ENCODE results near the gene CCDC68. TPM values are rescaled to one million over a fixed set of nuclear protein-coding genes. Genes with fewer than 3 reads are reported as not detected.

Gene CCDC68
- total RNA-seq, 3 donors from 2014 or later, result not detected

DNA sequence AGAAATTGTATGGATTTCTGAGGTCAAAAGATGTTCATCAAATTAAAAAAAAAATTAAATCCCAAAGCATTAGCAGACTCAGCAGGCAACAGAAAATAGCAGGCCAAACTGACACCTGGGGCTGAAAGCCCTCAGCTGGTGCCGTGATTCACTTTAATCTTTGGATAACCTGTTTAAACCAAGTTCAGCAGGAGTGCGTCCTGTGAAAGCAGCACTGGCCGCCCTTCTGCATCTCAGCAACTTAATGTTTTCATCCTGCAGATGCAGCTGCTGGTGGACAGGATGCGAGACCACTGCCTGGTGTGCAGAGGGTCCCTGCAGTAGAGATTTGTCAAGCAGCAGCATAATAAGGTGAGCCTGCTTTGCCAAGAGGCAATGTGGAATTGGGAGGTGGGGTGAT is 41.2 kb downstream of the CCDC68 start:
- Mint-ChIP-seq H3K4me1 (ENCODE audit: low read depth) (no peaks in the 10 kb centered on the region), H3K27me3 (ENCODE audit: low read depth) (peaks cover 3% of the 10 kb centered on the region), H3K9me3 (no peaks in the 10 kb centered on the region), H3K4me3 (no peak overlapping the region), H3K36me3 (ENCODE audit: insufficient read depth) (no peaks in the 10 kb centered on the region)
- DNase-seq (no peak), ATAC-seq (no peak)

DNA sequence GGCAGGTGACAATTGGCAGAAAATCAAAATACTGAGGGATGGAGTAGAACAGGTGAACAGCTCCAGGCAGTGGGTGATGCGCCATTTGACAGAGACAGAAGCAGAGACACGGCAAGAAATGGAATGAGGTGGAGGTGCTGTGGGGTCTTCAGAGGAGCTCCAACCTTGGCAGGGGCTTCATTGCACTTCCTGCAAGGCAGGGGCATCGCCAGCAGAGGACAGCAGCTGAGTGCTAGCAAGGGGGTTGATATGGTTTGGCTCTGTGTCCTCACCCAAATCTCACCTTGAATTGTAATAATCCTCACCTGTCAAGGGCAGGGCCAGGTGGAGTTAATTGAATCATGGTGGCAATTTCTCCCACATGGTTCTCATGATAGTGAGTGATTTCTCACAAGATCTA is 42.8 kb downstream of the CCDC68 start:
- DNase-seq (no peak), ATAC-seq (no peak)
- Mint-ChIP-seq H3K36me3 (ENCODE audit: insufficient read depth) (no peaks in the 10 kb centered on the region), H3K27me3 (ENCODE audit: low read depth) (peaks cover 1% of the 10 kb centered on the region), H3K9me3 (no peaks in the 10 kb centered on the region), H3K4me3 (no peak overlapping the region), H3K4me1 (ENCODE audit: low read depth) (no peaks in the 10 kb centered on the region)

DNA sequence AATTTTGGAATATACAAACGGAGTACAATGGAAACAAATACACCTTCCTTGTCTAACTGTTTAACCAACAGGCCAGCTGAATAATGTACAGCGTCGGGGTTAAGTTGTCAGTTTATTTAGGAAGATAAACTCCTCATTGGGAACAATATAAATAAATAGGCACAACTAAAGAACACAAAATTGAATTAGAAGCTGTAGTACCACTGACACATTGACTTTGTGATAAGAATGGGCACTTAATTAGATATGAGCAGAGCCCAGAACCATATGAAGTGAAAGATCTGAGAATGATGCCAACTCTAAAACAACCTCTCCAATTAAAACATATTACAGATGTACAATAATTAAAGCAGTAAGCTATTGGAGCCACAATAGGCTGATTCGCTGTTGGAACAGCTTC is 44.4 kb downstream of the CCDC68 start:
- H3K9me3 Mint-ChIP-seq, result no peaks in the 10 kb centered on the region
- ATAC-seq, result no peak
- no peaks in the 10 kb centered on the region for H3K27me3 Mint-ChIP-seq (ENCODE audit: low read depth)
- DNase-seq, result no peak
- H3K4me3 Mint-ChIP-seq, result no peak overlapping the region
- no peaks in the 10 kb centered on the region for H3K4me1 Mint-ChIP-seq (ENCODE audit: low read depth)
- no peaks in the 10 kb centered on the region for H3K36me3 Mint-ChIP-seq (ENCODE audit: insufficient read depth)

DNA sequence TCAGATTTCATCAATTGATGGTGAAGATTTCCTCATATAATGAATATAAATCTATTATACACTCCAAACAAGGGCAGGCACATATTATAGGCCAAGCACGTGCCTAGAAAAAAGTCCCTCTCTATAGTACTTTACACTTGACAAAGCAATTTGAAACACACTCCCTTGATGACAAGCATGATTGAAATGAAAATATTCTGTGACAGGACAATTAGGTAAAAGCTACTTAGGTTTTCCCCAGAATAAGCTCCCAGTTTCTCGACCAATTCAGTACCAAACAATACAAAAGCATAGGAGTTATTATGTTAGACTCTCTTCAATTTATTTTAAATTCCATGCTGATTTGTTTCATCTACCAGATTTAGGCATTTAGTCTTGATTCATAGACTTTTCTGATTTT is 47.7 kb downstream of the CCDC68 start:
- Mint-ChIP-seq H3K36me3 (ENCODE audit: insufficient read depth) (no peaks in the 10 kb centered on the region), H3K27me3 (ENCODE audit: low read depth) (peaks cover 4% of the 10 kb centered on the region), H3K4me3 (no peak overlapping the region), H3K4me1 (ENCODE audit: low read depth) (no peaks in the 10 kb centered on the region), H3K9me3 (no peaks in the 10 kb centered on the region)
- ATAC-seq (no peak), DNase-seq (no peak)

DNA sequence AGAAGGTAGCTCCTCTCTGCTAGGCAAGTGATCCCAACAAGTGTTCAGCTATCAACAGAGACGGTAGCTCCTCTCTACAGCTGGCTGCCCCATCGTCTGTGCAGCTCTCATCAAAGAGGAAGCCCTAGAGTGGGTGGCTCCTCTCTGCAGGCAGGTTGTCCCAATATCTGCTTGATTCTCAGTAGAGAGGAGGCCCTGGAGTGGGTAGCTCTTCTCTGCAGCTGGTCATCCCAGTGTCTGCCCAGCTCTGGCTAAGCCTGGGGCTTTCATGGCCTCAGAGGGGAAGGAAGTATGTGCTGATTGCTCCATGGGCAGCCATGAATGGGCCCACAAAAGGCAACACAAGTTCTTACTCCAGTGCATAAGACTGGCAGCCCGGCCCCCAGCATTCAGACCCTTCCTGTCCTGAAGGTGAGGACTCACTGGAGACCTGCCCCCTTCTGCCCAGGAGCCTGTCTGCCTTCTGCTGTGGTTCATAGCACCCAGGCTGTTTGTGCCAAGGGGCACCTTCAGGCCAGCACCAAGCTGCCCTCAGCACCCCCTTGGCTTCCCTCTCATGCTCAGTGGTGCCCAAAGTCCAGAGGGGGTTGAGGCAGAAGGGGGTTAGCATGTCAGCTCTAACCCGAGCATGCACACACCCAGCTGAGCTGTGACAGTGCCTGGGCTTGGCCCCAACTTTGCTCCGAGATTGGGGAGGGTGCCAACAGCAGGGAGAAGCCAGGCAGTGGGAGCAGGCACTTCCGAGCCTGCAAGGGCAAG is 48.9 kb downstream of the CCDC68 start:
- H3K36me3 Mint-ChIP-seq (ENCODE audit: insufficient read depth), result no peaks in the 10 kb centered on the region

DNA sequence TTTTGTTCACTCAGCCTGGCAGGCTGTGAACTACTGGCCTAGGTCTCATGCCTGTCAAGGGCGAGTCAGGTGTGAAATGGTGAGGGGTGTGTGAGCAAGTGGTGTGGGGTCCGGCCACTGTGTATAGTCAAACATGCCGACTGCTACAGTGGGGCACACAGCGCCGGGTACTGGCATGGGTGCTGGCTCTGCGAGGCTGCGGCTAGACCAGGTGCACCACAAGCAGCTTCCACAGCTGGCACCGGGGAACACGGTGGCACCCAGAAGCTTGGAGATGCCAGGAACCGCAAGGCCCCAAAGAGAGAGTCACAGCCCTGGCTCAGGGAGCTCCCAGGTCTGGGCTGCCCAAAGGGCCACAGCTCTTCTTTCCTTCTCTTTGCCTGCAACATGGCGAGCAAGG is 49.7 kb downstream of the CCDC68 start:
- H3K4me1 Mint-ChIP-seq (ENCODE audit: low read depth), result no peaks in the 10 kb centered on the region
- no peak for DNase-seq
- H3K36me3 Mint-ChIP-seq (ENCODE audit: insufficient read depth), result no peaks in the 10 kb centered on the region
- H3K4me3 Mint-ChIP-seq, result no peak overlapping the region
- ATAC-seq, result no peak
- H3K9me3 Mint-ChIP-seq, result no peaks in the 10 kb centered on the region
- H3K27me3 Mint-ChIP-seq (ENCODE audit: low read depth), result peaks cover 4% of the 10 kb centered on the region

More for the DNA sequence above, 48.9 kb downstream of the CCDC68 start:
- DNase-seq (no peak), ATAC-seq (no peak)
- Mint-ChIP-seq H3K4me3 (no peak overlapping the region), H3K4me1 (ENCODE audit: low read depth) (no peaks in the 10 kb centered on the region), H3K9me3 (no peaks in the 10 kb centered on the region), H3K27me3 (ENCODE audit: low read depth) (peaks cover 4% of the 10 kb centered on the region)

DNA sequence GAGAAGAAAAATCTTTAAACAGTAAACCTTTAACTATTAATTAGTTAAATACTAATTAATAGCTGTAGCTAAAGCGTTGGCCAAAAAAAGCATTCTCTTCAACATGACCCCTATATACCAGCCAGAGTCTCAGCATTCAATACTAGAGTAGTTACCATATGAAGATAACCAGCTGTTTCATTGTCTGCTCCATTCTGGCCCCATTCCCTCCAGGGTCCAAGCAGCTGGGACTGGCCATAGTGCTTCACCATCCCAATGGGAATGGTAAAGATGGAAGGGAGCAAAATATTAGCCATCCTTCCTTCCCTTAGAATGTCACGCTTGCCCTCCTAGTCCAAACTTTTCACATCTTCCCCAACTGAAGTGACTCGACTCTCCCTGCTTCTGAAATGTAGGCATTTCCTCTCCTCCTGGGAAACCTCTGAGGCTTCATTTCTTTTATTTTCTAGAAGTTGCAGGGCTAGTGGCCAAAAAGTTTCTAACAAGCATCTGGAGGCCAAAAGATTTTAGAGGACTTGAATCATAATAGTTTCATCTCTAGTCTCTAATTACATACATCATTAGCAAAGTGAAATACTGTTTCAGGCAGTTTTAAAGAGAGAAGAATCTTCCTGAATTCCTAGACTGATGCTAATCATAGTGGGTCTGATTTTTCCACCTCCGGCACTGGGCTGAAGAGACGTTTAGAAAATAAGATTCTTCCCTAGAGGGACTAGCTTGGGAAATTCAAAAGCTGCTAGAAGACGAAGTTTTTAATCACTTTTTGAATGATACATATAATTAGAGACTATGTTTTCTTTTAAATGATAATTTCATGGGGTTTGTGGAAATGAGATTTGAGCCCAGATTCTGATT is 52.7 kb downstream of the CCDC68 start:
- DNase-seq (no peak), ATAC-seq (no peak)
- no peaks in the 10 kb centered on the region for H3K36me3 Mint-ChIP-seq (ENCODE audit: insufficient read depth)
- peaks cover 4% of the 10 kb centered on the region for H3K27me3 Mint-ChIP-seq (ENCODE audit: low read depth)
- H3K4me3 Mint-ChIP-seq, result no peak overlapping the region
- H3K9me3 Mint-ChIP-seq, result no peaks in the 10 kb centered on the region
- no peaks in the 10 kb centered on the region for H3K4me1 Mint-ChIP-seq (ENCODE audit: low read depth)

DNA sequence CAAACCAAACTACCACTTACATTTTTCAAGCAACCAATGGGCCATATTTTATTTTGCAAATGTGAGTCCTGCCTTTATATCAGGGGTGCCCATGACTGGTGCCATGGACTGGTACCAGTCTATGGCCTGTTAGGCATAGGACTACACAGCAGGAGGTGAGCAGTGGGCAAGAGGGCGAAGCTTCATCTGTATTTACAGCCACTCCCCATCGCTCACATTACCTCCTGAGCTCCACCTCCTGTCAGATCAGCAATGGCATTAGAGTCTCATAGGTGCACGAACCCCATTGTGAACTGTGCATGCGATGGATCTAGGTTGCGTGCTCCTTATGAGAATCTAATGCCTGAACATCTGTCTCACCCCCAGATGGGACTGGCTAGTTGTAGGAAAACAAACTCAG is 53.6 kb downstream of the CCDC68 start:
- no peak for DNase-seq
- Mint-ChIP-seq H3K9me3 (no peaks in the 10 kb centered on the region), H3K27me3 (ENCODE audit: low read depth) (peaks cover 4% of the 10 kb centered on the region), H3K4me1 (ENCODE audit: low read depth) (no peaks in the 10 kb centered on the region), H3K4me3 (no peak overlapping the region), H3K36me3 (ENCODE audit: insufficient read depth) (no peaks in the 10 kb centered on the region)
- ATAC-seq, result no peak

DNA sequence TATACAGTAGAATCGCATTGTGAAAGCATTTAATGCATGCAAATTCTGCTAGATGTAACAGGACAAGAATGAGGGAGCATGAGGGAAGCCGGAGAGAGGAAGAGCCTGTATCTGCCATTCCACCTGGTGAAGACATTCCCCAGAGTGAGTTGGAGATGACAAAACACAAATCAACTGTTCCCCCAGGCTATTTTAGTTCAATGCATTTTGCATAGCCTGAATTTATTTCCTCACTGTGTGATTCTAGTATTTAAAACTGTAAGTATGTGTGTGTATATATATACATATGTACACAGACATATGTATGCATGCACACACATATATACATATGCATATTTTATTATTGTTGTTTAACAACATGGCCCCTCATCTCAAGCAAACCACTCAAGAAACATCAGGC is 54.7 kb downstream of the CCDC68 start:
- Mint-ChIP-seq H3K36me3 (ENCODE audit: insufficient read depth) (no peaks in the 10 kb centered on the region), H3K9me3 (no peaks in the 10 kb centered on the region), H3K4me1 (ENCODE audit: low read depth) (no peaks in the 10 kb centered on the region), H3K27me3 (ENCODE audit: low read depth) (peaks cover 4% of the 10 kb centered on the region), H3K4me3 (no peak overlapping the region)
- ATAC-seq (no peak), DNase-seq (no peak)

DNA sequence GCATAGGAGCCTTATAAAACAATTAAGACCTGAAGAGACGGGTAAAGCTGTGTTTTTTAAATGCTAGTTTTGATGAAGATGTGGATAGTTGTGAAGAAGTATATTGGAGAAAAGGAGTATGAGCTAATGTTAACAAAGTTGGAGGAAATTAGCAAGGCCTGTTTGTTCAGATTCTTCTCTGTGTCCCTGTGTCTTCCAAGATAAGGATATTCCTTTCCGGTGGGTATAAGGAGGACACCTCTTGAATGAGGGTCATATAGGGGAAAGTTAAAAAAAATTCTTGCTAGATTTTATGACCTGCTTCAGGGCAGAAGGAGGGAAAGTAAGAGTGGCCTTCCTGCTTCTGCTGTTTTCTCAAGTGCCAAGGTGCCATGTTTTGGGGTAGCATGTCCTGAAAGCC is 59.0 kb downstream of the CCDC68 start:
- Mint-ChIP-seq H3K27me3 (ENCODE audit: low read depth) (no peaks in the 10 kb centered on the region), H3K36me3 (ENCODE audit: insufficient read depth) (no peaks in the 10 kb centered on the region)
- no peak for DNase-seq

DNA sequence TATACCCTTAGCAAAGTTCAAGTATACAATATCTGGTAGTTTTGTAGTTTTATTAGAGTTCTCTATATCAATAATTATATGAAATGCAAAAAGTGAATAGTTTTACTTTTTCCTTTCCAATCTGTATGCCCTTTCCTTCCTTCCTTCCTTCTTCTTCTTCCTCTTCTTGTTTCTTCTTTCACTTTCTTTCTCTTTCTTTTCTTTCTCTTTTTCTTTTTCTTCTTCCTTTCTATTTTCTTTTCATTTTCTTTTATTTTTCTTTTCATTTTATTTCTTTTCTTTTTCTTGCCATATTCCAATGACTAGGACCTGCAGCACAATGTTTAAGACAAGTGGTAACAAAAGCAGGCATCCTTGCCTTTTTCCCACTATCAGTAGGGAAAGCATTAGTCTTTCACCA is 59.8 kb downstream of the CCDC68 start:
- no peak for DNase-seq
- Mint-ChIP-seq H3K4me1 (ENCODE audit: low read depth) (no peaks in the 10 kb centered on the region), H3K4me3 (no peak overlapping the region), H3K36me3 (ENCODE audit: insufficient read depth) (no peaks in the 10 kb centered on the region), H3K9me3 (no peaks in the 10 kb centered on the region), H3K27me3 (ENCODE audit: low read depth) (no peaks in the 10 kb centered on the region)
- no peak for ATAC-seq

More for the DNA sequence above, 59.0 kb downstream of the CCDC68 start:
- no peak for ATAC-seq
- Mint-ChIP-seq H3K9me3 (no peaks in the 10 kb centered on the region), H3K4me3 (no peak overlapping the region), H3K4me1 (ENCODE audit: low read depth) (no peaks in the 10 kb centered on the region)

DNA sequence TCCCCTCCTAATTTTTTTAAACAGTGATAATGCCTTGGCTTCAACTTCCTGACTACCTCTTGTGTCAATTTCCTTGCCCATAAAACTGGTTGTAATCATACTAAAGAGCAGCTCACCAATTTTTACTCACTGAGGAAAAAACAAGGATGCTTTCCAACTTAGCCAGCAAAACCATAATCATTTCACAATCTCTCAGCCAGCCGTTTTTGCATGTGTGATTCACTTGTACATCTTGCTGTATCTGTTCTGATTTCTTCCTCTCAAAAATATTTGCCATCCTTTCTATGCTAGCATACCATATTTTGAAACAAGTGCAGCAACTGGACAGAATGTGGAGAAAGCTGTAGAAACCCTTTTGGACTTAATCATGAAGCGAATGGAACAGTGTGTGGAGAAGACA is 70.3 kb downstream of the CCDC68 start:
- no peaks in the 10 kb centered on the region for H3K9me3 Mint-ChIP-seq
- no peak for DNase-seq
- no peaks in the 10 kb centered on the region for H3K27me3 Mint-ChIP-seq (ENCODE audit: low read depth)
- no peak for ATAC-seq
- no peaks in the 10 kb centered on the region for H3K4me1 Mint-ChIP-seq (ENCODE audit: low read depth)
- H3K36me3 Mint-ChIP-seq (ENCODE audit: insufficient read depth), result peaks cover 9% of the 10 kb centered on the region
- no peak overlapping the region for H3K4me3 Mint-ChIP-seq

DNA sequence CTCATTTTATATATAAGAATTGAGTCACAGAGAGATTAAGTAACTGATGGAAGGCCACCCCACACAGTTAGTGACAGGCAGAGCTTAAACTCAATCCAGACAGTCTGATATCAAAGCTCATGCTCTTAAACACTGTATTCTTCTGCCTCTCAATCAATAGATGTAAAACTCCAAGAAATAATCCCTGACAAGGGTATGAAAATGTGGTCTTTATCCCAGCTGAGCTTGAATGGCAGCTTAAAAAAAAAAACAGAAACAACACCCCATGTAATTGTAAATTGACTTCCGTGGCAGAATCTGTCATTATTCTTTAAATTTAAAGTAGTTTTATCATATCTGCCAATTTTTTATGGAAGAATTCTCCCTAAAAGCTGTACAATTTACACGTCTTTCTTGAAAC is 70.9 kb downstream of the CCDC68 start:
- DNase-seq (no peak), ATAC-seq (no peak)
- Mint-ChIP-seq H3K27me3 (ENCODE audit: low read depth) (no peaks in the 10 kb centered on the region), H3K4me1 (ENCODE audit: low read depth) (no peaks in the 10 kb centered on the region), H3K36me3 (ENCODE audit: insufficient read depth) (peaks cover 9% of the 10 kb centered on the region), H3K4me3 (no peak overlapping the region), H3K9me3 (no peaks in the 10 kb centered on the region)

DNA sequence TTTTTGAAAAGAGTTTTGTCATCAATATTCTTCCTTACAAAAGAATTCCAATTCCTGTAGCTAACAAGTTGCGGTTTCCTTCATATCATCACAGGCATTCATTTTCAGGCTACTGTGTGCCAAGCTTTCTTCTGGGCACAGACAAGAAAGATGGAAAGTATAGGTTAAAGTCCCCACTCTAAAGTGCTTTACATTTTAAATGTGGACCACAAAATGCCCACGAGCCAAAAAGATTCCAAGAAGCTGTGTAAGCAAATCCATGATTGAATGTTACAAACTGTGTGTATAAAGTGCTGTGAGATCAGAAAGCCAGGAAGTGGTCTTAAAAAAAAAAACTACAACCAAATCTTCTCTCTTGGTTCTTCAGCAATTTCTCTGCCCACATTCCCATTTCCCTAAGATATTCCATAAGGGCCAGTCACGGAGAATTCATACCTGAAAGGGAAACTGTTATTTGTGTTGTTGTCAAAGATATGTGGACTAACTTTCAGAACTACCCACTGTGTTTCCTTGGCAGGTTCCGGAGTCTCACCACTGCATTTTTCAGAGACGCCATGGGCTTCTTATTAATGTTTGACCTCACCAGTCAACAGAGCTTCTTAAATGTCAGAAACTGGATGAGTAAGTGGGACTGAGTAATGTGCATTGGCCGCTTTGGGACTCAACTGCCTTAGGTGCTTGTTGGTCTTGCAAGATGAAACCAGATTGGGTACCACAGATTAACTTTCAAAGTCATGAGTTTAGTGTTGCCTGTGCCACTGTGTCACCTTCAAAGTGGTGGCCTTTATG is 75.3 kb downstream of the CCDC68 start:
- no peaks in the 10 kb centered on the region for H3K27me3 Mint-ChIP-seq (ENCODE audit: low read depth)

More for the DNA sequence above, 75.3 kb downstream of the CCDC68 start:
- ATAC-seq (no peak), DNase-seq (no peak)
- no peak overlapping the region for H3K4me3 Mint-ChIP-seq
- H3K36me3 Mint-ChIP-seq (ENCODE audit: insufficient read depth), result peaks cover 13% of the 10 kb centered on the region
- H3K4me1 Mint-ChIP-seq (ENCODE audit: low read depth), result no peaks in the 10 kb centered on the region
- H3K9me3 Mint-ChIP-seq, result no peaks in the 10 kb centered on the region

Measured in activated T-cell treated with anti-CD3 and anti-CD28 coated beads, Interleukin-2, amount 50 U/mL, for 4 hours (primary cell).